Smooth muscle cell (in vitro differentiated cells): ENCODE results near the gene RTN4R. TPM values are rescaled to one million over a fixed set of nuclear protein-coding genes. Genes with fewer than 3 reads are reported as not detected.

Experiments
- DNase-seq: peaks from one replicate; lab custom pipeline; 2025; ENCODE audit not compliant: unreplicated experiment; lab: John Stamatoyannopoulos, UW
- H2AFZ ChIP-seq: fragments of 200-600 bp; sonication (generic); 2 replicates; pipeline ENCODE4 v1.6.0; 2016; ENCODE audit warnings: antibody characterized with exemption, low read depth, mild to moderate bottlenecking
- H3F3A ChIP-seq: fragments of 200-600 bp; sonication (generic); 2 replicates; pipeline ENCODE4 v1.6.0; 2017; ENCODE audit warnings: antibody characterized with exemption, low read depth
- H3K27ac ChIP-seq: fragments of 200-600 bp; sonication (generic); 2 replicates; pipeline ENCODE4 v1.5.1; 2016; ENCODE audit warnings: low read depth, mild to moderate bottlenecking
- H3K27me3 ChIP-seq: fragments of 200-600 bp; sonication (generic); 2 replicates; pipeline ENCODE4 v1.6.1; 2016; ENCODE audit warnings: low read depth, mild to moderate bottlenecking
- H3K36me3 ChIP-seq: fragments of 200-600 bp; sonication (generic); 2 replicates; pipeline ENCODE4 v1.5.1; 2016; ENCODE audit warnings: low read depth
- H3K4me1 ChIP-seq: fragments of 200-600 bp; sonication (generic); 2 replicates; pipeline ENCODE4 v1.5.1; 2016; ENCODE audit warnings: low read depth
- H3K4me2 ChIP-seq: fragments of 200-600 bp; sonication (generic); 2 replicates; pipeline ENCODE4 v1.6.0; 2016; ENCODE audit warnings: mild to moderate bottlenecking
- H3K4me3 ChIP-seq: fragments of 200-600 bp; sonication (generic); 2 replicates; pipeline ENCODE4 v1.5.1; 2016; ENCODE audit warnings: mild to moderate bottlenecking
- H3K79me2 ChIP-seq: fragments of 200-600 bp; sonication (generic); 2 replicates; pipeline ENCODE4 v1.6.0; 2016; ENCODE audit warnings: low read depth, mild to moderate bottlenecking
- H3K9ac ChIP-seq: fragments of 200-600 bp; sonication (generic); 2 replicates; pipeline ENCODE4 v1.6.0; 2016; ENCODE audit warnings: low read depth
- H3K9me3 ChIP-seq: fragments of 200-600 bp; sonication (generic); replicated peaks from 2 replicates; pipeline ENCODE4 v1.5.1; 2016; ENCODE audit warnings: low read depth
- H4K20me1 ChIP-seq: fragments of 200-600 bp; sonication (generic); 2 replicates; pipeline ENCODE4 v1.6.0; 2016; ENCODE audit warnings: low read depth
- CTCF ChIP-seq: fragments of 200-600 bp; sonication (generic); IDR thresholded peaks from 2 replicates; pipeline ENCODE4 v1.5.1; 2017; ENCODE audit warnings: borderline replicate concordance, mild to moderate bottlenecking, antibody characterized with exemption; ENCODE audit not compliant: insufficient read depth, poor library complexity, severe bottlenecking
- WGBS: methylation state at CpG from one replicate; pipeline ENCODE4 v1.1.7; 2016; ENCODE audit warnings: low lambda C conversion rate; 5-methylcytosine and 5-hydroxymethylcytosine counted together
- polyA plus RNA-seq: library from polyadenylated mRNA; unstranded; fragments of >200 nt; fragmentation: Nextera tagmentation; extraction: Ambion mirVana; gene quantifications from 2 replicates; pipeline ENCODE4 v1.2.1, GENCODE V29; 2016
- total RNA-seq: library from RNA; depleted of rRNA; stranded (reverse); fragments of >200 nt; gene quantifications from 2 replicates; pipeline ENCODE4 v1.2.3, GENCODE V29; 2014

RTN4R gene
- total and polyA plus RNA-seq, 2 experiments from 2014 or later: 1.8 to 4.7 TPM

GRCh38 chr22:20257212-20258020 is 10.7 kb downstream of the RTN4R start:
- H3K79me2 ChIP-seq: no peaks in the 10 kb centered on the region
- TF ChIP-seq CTCF: no peak
- no peaks in the 10 kb centered on the region for H3K36me3 ChIP-seq
- H3K27me3 ChIP-seq: no peaks in the 10 kb centered on the region
- no peaks in the 10 kb centered on the region for H3K4me1 ChIP-seq
- H3K9me3 ChIP-seq: no peaks in the 10 kb centered on the region
- H2AFZ ChIP-seq: no peak overlapping the region
- DNase-seq: no peak
- WGBS: 87% methylated on average over 15 of the region's 15 CpGs
- no peak overlapping the region for H3K9ac ChIP-seq
- no peak overlapping the region for H3K4me2 ChIP-seq
- no peaks in the 10 kb centered on the region for H3F3A ChIP-seq
- no peak overlapping the region for H3K27ac ChIP-seq
- no peaks in the 10 kb centered on the region for H4K20me1 ChIP-seq
- no peak overlapping the region for H3K4me3 ChIP-seq

GRCh38 chr22:20256551-20257211 is 11.4 kb downstream of the RTN4R start:
- Histone ChIP-seq H3K4me1 (no peaks in the 10 kb centered on the region), H3K4me3 (no peak overlapping the region), H3K9ac (no peak overlapping the region), H3K27ac (no peak overlapping the region), H3K9me3 (no peaks in the 10 kb centered on the region), H4K20me1 (no peaks in the 10 kb centered on the region), H3K4me2 (no peak overlapping the region), H2AFZ (no peak overlapping the region), H3K36me3 (no peaks in the 10 kb centered on the region), H3K27me3 (no peaks in the 10 kb centered on the region), H3K79me2 (no peaks in the 10 kb centered on the region), H3F3A (no peaks in the 10 kb centered on the region)
- WGBS: 94% methylated on average over 12 of the region's 12 CpGs
- DNase-seq: no peak
- TF ChIP-seq CTCF: no peak

- Histone ChIP-seq H2AFZ (no peak overlapping the region), H4K20me1 (no peaks in the 10 kb centered on the region), H3K27me3 (no peaks in the 10 kb centered on the region), H3K4me3 (no peak overlapping the region), H3K4me2 (no peak overlapping the region), H3F3A (no peaks in the 10 kb centered on the region), H3K9ac (no peak overlapping the region), H3K9me3 (no peaks in the 10 kb centered on the region), H3K4me1 (no peaks in the 10 kb centered on the region), H3K36me3 (no peaks in the 10 kb centered on the region), H3K27ac (no peak overlapping the region), H3K79me2 (no peaks in the 10 kb centered on the region)
- TF ChIP-seq CTCF: no peak
- no peak for DNase-seq
- WGBS: 96% methylated on average over 13 of the region's 13 CpGs
Observed at GRCh38 chr22:20256027-20256426, 12.1 kb downstream of the RTN4R start.
